Endothelial cell of umbilical vein (primary cell): ENCODE results near the gene OR2A25. TPM values are rescaled to one million over a fixed set of nuclear protein-coding genes. Genes with fewer than 3 reads are reported as not detected.
"Not testable (repeated sequence)": the region's sequence is repeated elsewhere in the genome, so short reads cannot be mapped to it uniquely, and the experiment has no call there.

Source experiments
- BruUV-seq: library from RNA; stranded (reverse); fragments of 400-500 nt; replicated peaks from 2 replicates; lab custom pipeline; 2021; lab: Mats Ljungman, UMichigan
- CTCF ChIA-PET: fragments of 300-600, 350-600 bp; sonication (Branson Sonifier 250); formaldehyde crosslinking; loops from one replicate; lab custom pipeline; 2021; ENCODE audit warnings: antibody characterized with exemption, inconsistent platforms; lab: Charles Lee
- POLR2A ChIA-PET: fragments of 300-600, 350-600 bp; sonication (Branson Sonifier 250); formaldehyde crosslinking; loops from one replicate; lab custom pipeline; 2021; ENCODE audit warnings: antibody characterized with exemption, inconsistent platforms; lab: Charles Lee
- DNase-seq: peaks from one replicate; pipeline ENCODE4 v3.0.0-alpha.2; 2011; ENCODE audit warnings: low read depth, low spot score
- FAIRE-seq: peaks from 2 replicates; lab custom pipeline; 2011; peaks lifted over from hg19 to GRCh38; lab: Jason Lieb, UNC
- H2AFZ ChIP-seq: 2 replicates; pipeline ENCODE4 v1.6.0; 2012; ENCODE audit warnings: low read depth, low read length, control low read depth, inconsistent platforms
- H3K27ac ChIP-seq: 2 replicates; pipeline ENCODE4 v1.5.1; 2011; ENCODE audit warnings: low read depth, mild to moderate bottlenecking, control low read depth, low read length, moderate library complexity; ENCODE audit not compliant: insufficient read depth
- H3K27me3 ChIP-seq, 2 experiments: 2 replicates each; pipeline versions ENCODE4 v1.6.0 to v1.6.1; 2011; ENCODE audit warnings: low read length in 2 of 2, mixed read lengths in 1 of 2; ENCODE audit not compliant: control insufficient read depth in 2 of 2, insufficient read depth in 2 of 2
- H3K36me3 ChIP-seq, 2 experiments: 2 replicates in 1 of 2; 3 replicates in 1 of 2; pipeline ENCODE4 v1.5.1; 2011; ENCODE audit warnings: low read length in 2 of 2, mild to moderate bottlenecking in 1 of 2, moderate library complexity in 1 of 2; ENCODE audit not compliant: control insufficient read depth in 2 of 2, insufficient read depth in 2 of 2; ENCODE audit errors: extremely low read depth in 1 of 2
- H3K4me1 ChIP-seq: 3 replicates; pipeline ENCODE4 v1.5.1; 2011; ENCODE audit warnings: mild to moderate bottlenecking, low read length; ENCODE audit not compliant: control insufficient read depth, insufficient read depth; ENCODE audit errors: extremely low read depth
- H3K4me2 ChIP-seq: 2 replicates; pipeline ENCODE4 v1.6.1; 2011; ENCODE audit warnings: low read length, control low read depth, mixed read lengths; ENCODE audit not compliant: insufficient read depth
- H3K4me3 ChIP-seq, 3 experiments: fragments of 200-600 bp in 1 of 3; sonication (generic), shearing (Covaris generic) in 1 of 3; replicated peaks in 1 of 3; 2 replicates each; pipeline ENCODE4 v1.5.1; 2011 to 2016; ENCODE audit warnings: control low read depth in 3 of 3, low read length in 3 of 3, mild to moderate bottlenecking in 2 of 3, inconsistent platforms in 1 of 3, low read depth in 1 of 3, moderate library complexity in 1 of 3; ENCODE audit not compliant: insufficient read depth in 1 of 3
- H3K79me2 ChIP-seq: 2 replicates; pipeline ENCODE4 v1.6.0; 2012; ENCODE audit warnings: low read length, inconsistent platforms; ENCODE audit not compliant: control insufficient read depth, insufficient read depth
- H3K9ac ChIP-seq: replicated peaks from 2 replicates; pipeline ENCODE3; 2011; ENCODE audit warnings: low read length, control low read depth; ENCODE audit not compliant: insufficient read depth; ENCODE audit errors: extremely low read depth
- H3K9me1 ChIP-seq: replicated peaks from 3 replicates; pipeline ENCODE4 v1.6.0; 2011; ENCODE audit warnings: mild to moderate bottlenecking, low read length; ENCODE audit not compliant: control insufficient read depth, insufficient read depth; ENCODE audit errors: extremely low read depth
- H3K9me3 ChIP-seq: replicated peaks from 2 replicates; pipeline ENCODE4 v1.5.1; 2012; ENCODE audit warnings: low read length, inconsistent platforms; ENCODE audit not compliant: control insufficient read depth, insufficient read depth
- H4K20me1 ChIP-seq: replicated peaks from 2 replicates; pipeline ENCODE3; 2011; ENCODE audit warnings: mild to moderate bottlenecking, low read length; ENCODE audit not compliant: control insufficient read depth, insufficient read depth; ENCODE audit errors: extremely low read depth
- EZH2 ChIP-seq: IDR thresholded peaks from 2 replicates; pipeline ENCODE4 v1.6.1; 2012; ENCODE audit warnings: borderline replicate concordance, low read depth, mild to moderate bottlenecking, moderate library complexity, low read length, inconsistent platforms; ENCODE audit not compliant: severe bottlenecking
- FOS ChIP-seq: IDR thresholded peaks from 2 replicates; pipeline ENCODE4 v1.6.1; 2011; ENCODE audit warnings: mild to moderate bottlenecking, low read length, moderate library complexity, borderline replicate concordance; ENCODE audit not compliant: insufficient read depth
- GATA2 ChIP-seq: IDR thresholded peaks from 2 replicates; pipeline ENCODE4 v1.7.0; 2011; ENCODE audit warnings: low read depth, mild to moderate bottlenecking, moderate library complexity, mixed read lengths, low read length; ENCODE audit not compliant: insufficient read length, insufficient read depth
- MYC ChIP-seq: IDR thresholded peaks from one replicate; pipeline ENCODE4 v1.6.1; 2011; ENCODE audit warnings: mild to moderate bottlenecking, low read depth, low read length
- POLR2A ChIP-seq: IDR thresholded peaks from 2 replicates; pipeline ENCODE4 v1.6.1; 2012; ENCODE audit warnings: low read depth, mild to moderate bottlenecking, control low read depth, low read length
- POLR2AphosphoS5 ChIP-seq: IDR thresholded peaks from 2 replicates; pipeline ENCODE4 v1.6.1; 2012; ENCODE audit warnings: low read depth, mild to moderate bottlenecking, control low read depth, low read length, moderate library complexity; ENCODE audit not compliant: insufficient read depth
- dilution Hi-C: fragments of 300-500 bp; cut with MboI; formaldehyde crosslinking; loops from one replicate; pipeline ENCODE4 v1.15.0; 2019; ENCODE audit warnings: low sequenced_read_pairs; ENCODE audit not compliant: extremely low pct_ligation_motif_present
- intact Hi-C: fragments of 100-400 bp; cut with micrococcal nuclease; formaldehyde crosslinking; loops from one replicate; pipeline ENCODE4 v1.10.0; 2022
- polyA plus RNA-seq, 4 experiments: library from polyadenylated mRNA; depleted of rRNA in 3 of 4; stranded (reverse) in 3 of 4; unstranded in 1 of 4; fragments of >200 nt; gene quantifications; 2 replicates each; pipeline versions ENCODE4 v1.2.1 to v1.2.3, GENCODE V29; 2011 to 2012; ENCODE audit warnings: missing spikeins in 1 of 4
- total RNA-seq: library from RNA; stranded (reverse); gene quantifications from 2 replicates; pipeline ENCODE4 v1.2.3, GENCODE V29; 2021
- TF ChIP-seq, protein P1 (sequence below): IDR thresholded peaks from 2 replicates; pipeline ENCODE4 v1.6.1; 2011; ENCODE audit not compliant: insufficient read depth, insufficient read length
- TF ChIP-seq, protein P2 (sequence below), 2 donors: IDR thresholded peaks; 1 replicate in 1 of 2; 2 replicates in 1 of 2; pipeline ENCODE4 v1.5.1; 2011; ENCODE audit warnings: low read length in 2 of 2, mild to moderate bottlenecking in 2 of 2, moderate library complexity in 2 of 2, control low read depth in 1 of 2, inconsistent platforms in 1 of 2, low read depth in 1 of 2; ENCODE audit not compliant: insufficient read depth in 1 of 2; ENCODE audit errors: extremely low read depth in 1 of 2

Gene OR2A25
- total and polyA plus RNA-seq, 2 donors (not counting 3 experiments of a cell fraction or from before 2014, with no cell fraction given) = not detected

DNA sequence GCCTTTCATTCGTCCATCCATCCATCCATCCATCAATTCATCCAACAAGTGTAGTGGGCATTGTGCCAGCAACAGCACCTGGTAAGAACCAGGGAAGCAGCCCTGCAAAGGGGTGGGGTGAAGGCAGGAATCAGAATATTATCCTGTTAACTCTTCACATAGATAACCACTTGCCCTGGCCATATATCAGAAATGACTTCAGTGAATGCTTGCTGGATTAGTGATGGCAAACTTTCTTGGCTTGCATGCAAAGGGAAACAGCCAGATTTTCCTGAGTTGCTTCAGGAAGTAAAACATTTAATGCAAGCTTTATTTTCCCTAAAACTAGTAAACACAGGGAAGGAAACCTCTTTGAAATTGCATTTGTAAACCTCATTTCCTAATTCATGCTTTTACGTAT, 20.1 kb upstream of the OR2A25 start:
- Histone ChIP-seq H3K9me1 (no peaks in the 10 kb centered on the region), H3K9ac (no peak overlapping the region), H2AFZ (no peak overlapping the region), H3K4me1 (no peaks in the 10 kb centered on the region), H3K4me2 (no peak overlapping the region), H3K79me2 (no peaks in the 10 kb centered on the region), H3K36me3 (no peaks in the 10 kb centered on the region), H3K4me3 (no peak overlapping the region), H3K9me3 (no peaks in the 10 kb centered on the region), H4K20me1 (no peaks in the 10 kb centered on the region), H3K27ac (no peak overlapping the region), H3K27me3 (peaks cover 0 to 7% of the 10 kb centered on the region in 2 experiments)
- dilution Hi-C loops = no loop called here
- intact Hi-C loops = no loop called here
- DNase-seq (no peak), FAIRE-seq (no peak)
- CTCF ChIA-PET = interaction anchor here (1.3 kb wide), 1 partner anchor 14 kb away, joined by 3 read pairs; no protein-coding TSS in a partner anchor
- POLR2A ChIA-PET = no interaction called here
- no TSS peak for BruUV-seq
- TF ChIP-seq, protein P1, sequence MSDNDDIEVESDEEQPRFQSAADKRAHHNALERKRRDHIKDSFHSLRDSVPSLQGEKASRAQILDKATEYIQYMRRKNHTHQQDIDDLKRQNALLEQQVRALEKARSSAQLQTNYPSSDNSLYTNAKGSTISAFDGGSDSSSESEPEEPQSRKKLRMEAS = no peak
- TF ChIP-seq EZH2 (no peak), GATA2 (no peak), FOS (no peak), MYC (no peak), POLR2A (no peak)

DNA sequence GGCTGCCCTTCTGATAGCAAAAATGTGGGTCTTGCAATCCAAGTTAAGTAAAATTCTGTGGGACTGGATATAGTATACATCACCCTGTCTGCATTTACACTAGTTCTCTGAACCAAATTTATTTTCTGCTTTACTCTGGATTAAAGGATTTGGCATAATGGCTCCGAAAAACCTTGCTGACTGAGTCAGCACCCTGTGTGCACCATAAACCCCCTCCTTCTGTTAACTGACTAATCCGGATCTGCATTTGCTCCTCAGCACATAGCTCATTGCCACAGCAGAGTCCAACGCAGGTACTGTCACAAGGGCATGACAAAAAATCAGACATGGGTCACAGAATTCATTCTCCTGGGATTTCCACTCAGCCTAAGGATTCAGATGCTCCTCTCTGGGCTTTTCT, 19.5 kb upstream of the OR2A25 start:
- POLR2A ChIA-PET = no interaction called here
- no peak overlapping the region for H3K4me2 ChIP-seq
- H3K4me3 ChIP-seq = no peak overlapping the region
- intact Hi-C loops (no loop called here), dilution Hi-C loops (no loop called here)
- H3K9me3 ChIP-seq = no peaks in the 10 kb centered on the region
- no peak overlapping the region for H2AFZ ChIP-seq
- peaks cover 0 to 7% of the 10 kb centered on the region in 2 experiments for H3K27me3 ChIP-seq
- no peaks in the 10 kb centered on the region for H4K20me1 ChIP-seq
- H3K36me3 ChIP-seq = no peaks in the 10 kb centered on the region
- H3K79me2 ChIP-seq = no peaks in the 10 kb centered on the region
- no TSS peak for BruUV-seq
- TF ChIP-seq GATA2 (no peak), POLR2AphosphoS5 (no peak), POLR2A (no peak), FOS (no peak)
- TF ChIP-seq, protein P2, sequence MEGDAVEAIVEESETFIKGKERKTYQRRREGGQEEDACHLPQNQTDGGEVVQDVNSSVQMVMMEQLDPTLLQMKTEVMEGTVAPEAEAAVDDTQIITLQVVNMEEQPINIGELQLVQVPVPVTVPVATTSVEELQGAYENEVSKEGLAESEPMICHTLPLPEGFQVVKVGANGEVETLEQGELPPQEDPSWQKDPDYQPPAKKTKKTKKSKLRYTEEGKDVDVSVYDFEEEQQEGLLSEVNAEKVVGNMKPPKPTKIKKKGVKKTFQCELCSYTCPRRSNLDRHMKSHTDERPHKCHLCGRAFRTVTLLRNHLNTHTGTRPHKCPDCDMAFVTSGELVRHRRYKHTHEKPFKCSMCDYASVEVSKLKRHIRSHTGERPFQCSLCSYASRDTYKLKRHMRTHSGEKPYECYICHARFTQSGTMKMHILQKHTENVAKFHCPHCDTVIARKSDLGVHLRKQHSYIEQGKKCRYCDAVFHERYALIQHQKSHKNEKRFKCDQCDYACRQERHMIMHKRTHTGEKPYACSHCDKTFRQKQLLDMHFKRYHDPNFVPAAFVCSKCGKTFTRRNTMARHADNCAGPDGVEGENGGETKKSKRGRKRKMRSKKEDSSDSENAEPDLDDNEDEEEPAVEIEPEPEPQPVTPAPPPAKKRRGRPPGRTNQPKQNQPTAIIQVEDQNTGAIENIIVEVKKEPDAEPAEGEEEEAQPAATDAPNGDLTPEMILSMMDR (IDR thresholded peaks at IDR 0.05; ENCODE audit: extremely low read depth in 1 of 2, insufficient read depth in 1 of 2, low read depth in 1 of 2, low read length in 2 of 2) = no peak
- H3K4me1 ChIP-seq = no peaks in the 10 kb centered on the region
- H3K9ac ChIP-seq = no peak overlapping the region
- no peak overlapping the region for H3K27ac ChIP-seq
- H3K9me1 ChIP-seq = no peaks in the 10 kb centered on the region
- no peak for FAIRE-seq
- CTCF ChIA-PET = interaction anchor here (1.3 kb wide), 1 partner anchor 13 kb away, joined by 3 read pairs; no protein-coding TSS in a partner anchor
- no peak for DNase-seq

DNA sequence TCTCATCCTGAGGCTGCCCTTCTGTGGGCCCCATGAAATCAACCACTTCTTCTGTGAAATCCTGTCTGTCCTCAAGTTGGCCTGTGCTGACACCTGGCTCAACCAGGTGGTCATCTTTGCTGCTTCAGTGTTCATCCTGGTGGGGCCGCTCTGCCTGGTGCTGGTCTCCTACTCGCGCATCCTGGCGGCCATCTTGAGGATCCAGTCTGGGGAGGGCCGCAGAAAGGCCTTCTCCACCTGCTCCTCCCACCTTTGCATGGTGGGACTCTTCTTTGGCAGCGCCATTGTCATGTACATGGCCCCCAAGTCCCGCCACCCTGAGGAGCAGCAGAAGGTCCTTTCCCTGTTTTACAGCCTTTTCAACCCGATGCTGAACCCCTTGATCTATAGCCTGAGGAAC, 18.7 kb upstream of the OR2A25 start:
- H3K9me1 ChIP-seq, H3K36me3 ChIP-seq, H4K20me1 ChIP-seq, H3K27ac ChIP-seq, H3K4me1 ChIP-seq, H3K9ac ChIP-seq, CTCF ChIA-PET, BruUV-seq, H2AFZ ChIP-seq, dilution Hi-C loops, FAIRE-seq, intact Hi-C loops, H3K4me2 ChIP-seq, DNase-seq, H3K9me3 ChIP-seq, H3K27me3 ChIP-seq, H3K79me2 ChIP-seq, POLR2A ChIA-PET, H3K4me3 ChIP-seq: not testable (repeated sequence)
